IPS-11a (cell line): ENCODE results near the gene DLD.
"Not testable (repeated sequence)": the region's sequence is repeated elsewhere in the genome, so short reads cannot be mapped to it uniquely, and the experiment has no call there.

Source experiments
- H3K4me3 ChIP-seq: one replicate; pipeline ENCODE4 v1.5.1; 2013; ENCODE audit warnings: low read depth, low read length, control low read depth

DLD gene

GRCh38 chr7:107874111-107874510 lies 16.9 kb upstream of the DLD start:
- no peak overlapping the region for H3K4me3 ChIP-seq

- H3K4me3 ChIP-seq = no peak overlapping the region
These were observed 16.2 kb upstream of the DLD start for GRCh38 chr7:107874605-107875446.

GRCh38 chr7:107876916-107877315 lies 14.1 kb upstream of the DLD start:
- H3K4me3 ChIP-seq = no peak overlapping the region

- H3K4me3 ChIP-seq = no peak overlapping the region
These were observed 13.1 kb upstream of the DLD start for GRCh38 chr7:107877731-107878382.

GRCh38 chr7:107878636-107879035 lies 12.3 kb upstream of the DLD start:
- no peak overlapping the region for H3K4me3 ChIP-seq

GRCh38 chr7:107879400-107880035 lies 11.5 kb upstream of the DLD start:
- H3K4me3 ChIP-seq = no peak overlapping the region

- H3K4me3 ChIP-seq = no peak overlapping the region
These were observed 8.2 kb upstream of the DLD start for GRCh38 chr7:107882766-107883165.

GRCh38 chr7:107884066-107884818 lies 6.7 kb upstream of the DLD start:
- H3K4me3 ChIP-seq = no peak overlapping the region

- not testable (repeated sequence) for H3K4me3 ChIP-seq
These were observed 3.2 kb upstream of the DLD start for GRCh38 chr7:107887827-107888226.

GRCh38 chr7:107889992-107890391 lies 991 bp upstream of the DLD start:
- H3K4me3 ChIP-seq = no peak overlapping the region

- peak overlapping the region; percentile 82 for H3K4me3 ChIP-seq
These were observed 456 bp upstream of the DLD start for GRCh38 chr7:107890493-107890961.

- peak overlapping the region; percentile 82 for H3K4me3 ChIP-seq
These were observed 818 bp downstream of the DLD start for GRCh38 chr7:107891636-107892366.

- not testable (repeated sequence) for H3K4me3 ChIP-seq
These were observed 1.4 kb downstream of the DLD start for GRCh38 chr7:107892367-107892741.

GRCh38 chr7:107898997-107899594 lies 8.1 kb downstream of the DLD start:
- no peak overlapping the region for H3K4me3 ChIP-seq

- no peak overlapping the region for H3K4me3 ChIP-seq
These were observed 9.6 kb downstream of the DLD start for GRCh38 chr7:107900496-107901015.

- no peak overlapping the region for H3K4me3 ChIP-seq
These were observed 11.4 kb downstream of the DLD start for GRCh38 chr7:107902381-107902780.

- no peak overlapping the region for H3K4me3 ChIP-seq
These were observed 16.8 kb downstream of the DLD start for GRCh38 chr7:107907790-107908189.

- no peak overlapping the region for H3K4me3 ChIP-seq
These were observed 18.5 kb downstream of the DLD start for GRCh38 chr7:107909445-107909844.

GRCh38 chr7:107911981-107912380 lies 21.0 kb downstream of the DLD start:
- H3K4me3 ChIP-seq = no peak overlapping the region

GRCh38 chr7:107913851-107914250 lies 22.9 kb downstream of the DLD start:
- no peak overlapping the region for H3K4me3 ChIP-seq
